GM20000 (cell line): ENCODE results near the gene ASL.
"Not testable (repeated sequence)": the region's sequence is repeated elsewhere in the genome, so short reads cannot be mapped to it uniquely, and the experiment has no call there.

ENCODE experiments used
- DNase-seq: peaks from one replicate; pipeline ENCODE4 v3.0.0; 2012; ENCODE audit warnings: low spot score
- TF ChIP-seq, protein P1 (sequence below): IDR thresholded peaks from 2 replicates; pipeline ENCODE4 v1.5.1; 2012; ENCODE audit warnings: mild to moderate bottlenecking, control low read depth; ENCODE audit errors: extremely low read depth, missing control alignments

The ASL gene

GRCh38 chr7:66099551-66100407 lies 24.2 kb downstream of the ASL start:
- no peak for DNase-seq
- TF ChIP-seq, protein P1, sequence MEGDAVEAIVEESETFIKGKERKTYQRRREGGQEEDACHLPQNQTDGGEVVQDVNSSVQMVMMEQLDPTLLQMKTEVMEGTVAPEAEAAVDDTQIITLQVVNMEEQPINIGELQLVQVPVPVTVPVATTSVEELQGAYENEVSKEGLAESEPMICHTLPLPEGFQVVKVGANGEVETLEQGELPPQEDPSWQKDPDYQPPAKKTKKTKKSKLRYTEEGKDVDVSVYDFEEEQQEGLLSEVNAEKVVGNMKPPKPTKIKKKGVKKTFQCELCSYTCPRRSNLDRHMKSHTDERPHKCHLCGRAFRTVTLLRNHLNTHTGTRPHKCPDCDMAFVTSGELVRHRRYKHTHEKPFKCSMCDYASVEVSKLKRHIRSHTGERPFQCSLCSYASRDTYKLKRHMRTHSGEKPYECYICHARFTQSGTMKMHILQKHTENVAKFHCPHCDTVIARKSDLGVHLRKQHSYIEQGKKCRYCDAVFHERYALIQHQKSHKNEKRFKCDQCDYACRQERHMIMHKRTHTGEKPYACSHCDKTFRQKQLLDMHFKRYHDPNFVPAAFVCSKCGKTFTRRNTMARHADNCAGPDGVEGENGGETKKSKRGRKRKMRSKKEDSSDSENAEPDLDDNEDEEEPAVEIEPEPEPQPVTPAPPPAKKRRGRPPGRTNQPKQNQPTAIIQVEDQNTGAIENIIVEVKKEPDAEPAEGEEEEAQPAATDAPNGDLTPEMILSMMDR: no peak

DNA sequence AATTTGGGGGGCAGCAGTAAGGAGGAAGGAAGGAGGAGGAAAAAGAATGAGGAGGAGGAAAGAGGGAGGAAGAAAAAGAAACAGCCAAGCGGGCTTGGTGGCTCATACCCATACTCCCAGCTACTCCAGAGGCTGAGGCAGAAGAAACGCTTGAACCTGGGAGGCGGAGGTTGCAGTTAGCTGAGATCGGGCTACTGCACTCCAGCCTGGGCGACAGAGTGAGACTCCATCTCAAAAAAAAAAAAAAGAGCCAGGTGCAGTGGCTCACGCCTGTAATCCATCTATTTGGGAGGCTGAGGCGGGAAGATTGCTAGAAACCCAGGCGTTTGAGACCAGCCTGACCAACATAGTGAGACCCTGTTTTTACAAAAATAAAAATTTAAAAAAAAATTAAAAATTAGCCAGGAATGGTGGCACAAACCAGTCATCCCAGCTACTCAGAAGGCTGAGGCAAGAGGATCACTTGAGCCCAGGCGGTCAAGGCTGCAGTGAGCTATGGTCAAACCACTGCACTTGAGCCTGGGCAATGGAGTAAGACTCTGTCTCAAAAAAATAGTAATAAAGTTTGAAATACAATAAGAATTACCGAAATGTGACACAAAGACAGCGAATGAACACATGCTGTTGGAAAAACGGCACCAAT lies 24.9 kb downstream of the ASL start:
- DNase-seq: no peak
- TF ChIP-seq, protein P1: no peak

DNA sequence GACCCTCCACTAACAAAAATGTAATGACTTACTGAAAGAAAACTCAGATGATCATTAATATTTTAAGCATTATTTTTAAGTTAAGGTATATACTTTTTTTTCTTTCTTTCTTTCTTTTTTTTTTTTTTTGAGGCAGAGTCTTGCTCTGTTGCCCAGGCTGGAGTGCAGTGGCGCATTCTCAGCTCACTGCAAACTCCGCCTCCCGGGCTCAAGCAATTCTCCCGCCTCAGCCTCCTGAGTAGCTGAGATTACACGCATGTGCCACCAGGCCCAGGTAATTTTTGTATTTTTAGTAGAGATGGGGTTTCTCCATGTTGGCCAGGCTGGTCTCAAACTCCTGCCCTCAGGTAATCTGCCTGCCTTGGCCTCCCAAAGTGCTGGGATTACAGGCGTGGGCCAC lies 26.5 kb downstream of the ASL start:
- not testable (repeated sequence) for DNase-seq

DNA sequence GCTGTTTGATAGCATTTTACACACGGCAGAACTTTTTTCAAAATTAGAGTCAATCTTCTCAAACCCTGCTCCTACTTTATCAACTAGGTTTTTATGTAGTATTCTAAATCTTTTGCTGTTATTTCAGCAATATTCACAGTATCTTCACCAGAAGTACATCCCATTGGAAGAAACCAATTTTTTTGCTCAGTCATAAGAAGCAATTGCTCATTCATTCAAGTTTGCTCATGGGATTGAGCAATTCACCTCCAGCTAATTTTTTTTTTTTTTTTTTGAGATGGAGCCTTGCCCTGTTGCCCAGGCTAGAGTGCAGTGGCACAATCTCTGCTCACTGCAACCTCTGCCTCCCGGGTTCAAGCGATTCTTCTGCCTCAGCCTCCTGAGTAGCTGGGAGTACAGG lies 28.4 kb downstream of the ASL start:
- DNase-seq: not testable (repeated sequence)

DNA sequence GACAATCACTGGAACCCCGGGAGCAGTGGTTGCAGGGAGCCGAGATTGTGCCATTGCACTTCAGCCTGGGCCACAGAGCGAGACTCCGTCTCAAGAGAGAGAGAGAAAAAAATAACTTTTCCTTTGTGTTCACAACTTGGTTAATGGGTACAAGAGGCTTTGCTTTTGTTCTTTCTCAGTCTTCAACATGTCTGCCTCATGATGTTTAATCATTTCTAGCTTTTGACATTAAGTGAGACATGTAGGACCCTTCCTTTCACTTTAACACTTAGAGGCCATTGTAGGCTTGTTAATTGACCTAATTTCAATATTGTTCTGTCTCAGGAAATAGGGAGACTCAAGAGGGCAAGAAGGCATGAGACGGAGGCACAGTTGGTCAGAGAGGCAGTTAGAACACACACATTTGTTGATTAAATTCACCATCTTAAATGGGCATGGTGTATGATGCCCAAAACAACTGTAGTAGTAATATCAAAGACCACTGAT lies 29.7 kb downstream of the ASL start:
- TF ChIP-seq, protein P1: no peak

DNA sequence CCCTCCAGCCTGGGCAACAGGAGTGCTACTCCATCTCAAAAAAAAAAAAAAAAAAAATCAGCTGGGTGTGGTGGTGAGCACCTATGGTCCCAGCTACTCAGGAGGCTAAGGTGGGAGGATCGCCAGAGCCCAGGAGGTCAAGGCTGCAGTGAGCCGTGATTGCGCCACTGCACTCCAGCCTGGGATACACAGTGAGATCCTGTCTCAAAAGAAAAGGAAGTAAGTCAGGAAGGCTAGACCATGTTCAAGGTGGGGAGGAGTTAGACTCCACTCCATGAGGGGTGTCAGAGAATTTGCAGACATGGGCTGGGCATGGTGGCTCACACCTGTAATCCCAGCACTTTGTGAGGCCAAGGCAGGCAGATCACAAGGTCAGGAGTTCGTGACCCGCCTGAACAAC lies 32.8 kb downstream of the ASL start:
- not testable (repeated sequence) for DNase-seq

More for the DNA sequence above, 29.7 kb downstream of the ASL start:
- DNase-seq: no peak

DNA sequence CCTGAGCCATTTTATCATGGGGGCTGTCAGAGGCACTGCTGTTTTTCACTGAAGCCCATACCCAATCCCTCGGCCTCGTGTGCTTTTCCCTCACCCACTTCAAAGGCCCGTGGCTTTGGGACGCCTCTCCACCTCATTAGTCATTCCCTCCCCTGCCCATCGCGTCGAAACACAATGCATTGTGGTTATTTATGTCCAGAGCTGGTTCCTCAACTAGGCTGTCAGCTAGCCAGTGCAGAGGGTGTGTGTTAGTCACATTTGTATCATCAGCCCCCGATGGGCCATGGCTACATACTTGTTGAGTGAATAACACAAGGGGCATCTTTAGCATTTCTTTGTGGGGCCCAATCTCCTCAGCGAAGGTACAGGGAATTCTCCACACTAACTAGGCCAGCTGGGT lies 35.2 kb downstream of the ASL start:
- TF ChIP-seq, protein P1: no peak
- no peak for DNase-seq

- TF ChIP-seq, protein P1: peak; percentile 3
Observed at GRCh38 chr7:66114743-66115649, 39.4 kb downstream of the ASL start, which contains the start of gene CRCP. Gene CRCP, plus strand, starts transcription at chr7:66114847. Its CDS starts 116 bp downstream, at chr7:66114963.

DNA sequence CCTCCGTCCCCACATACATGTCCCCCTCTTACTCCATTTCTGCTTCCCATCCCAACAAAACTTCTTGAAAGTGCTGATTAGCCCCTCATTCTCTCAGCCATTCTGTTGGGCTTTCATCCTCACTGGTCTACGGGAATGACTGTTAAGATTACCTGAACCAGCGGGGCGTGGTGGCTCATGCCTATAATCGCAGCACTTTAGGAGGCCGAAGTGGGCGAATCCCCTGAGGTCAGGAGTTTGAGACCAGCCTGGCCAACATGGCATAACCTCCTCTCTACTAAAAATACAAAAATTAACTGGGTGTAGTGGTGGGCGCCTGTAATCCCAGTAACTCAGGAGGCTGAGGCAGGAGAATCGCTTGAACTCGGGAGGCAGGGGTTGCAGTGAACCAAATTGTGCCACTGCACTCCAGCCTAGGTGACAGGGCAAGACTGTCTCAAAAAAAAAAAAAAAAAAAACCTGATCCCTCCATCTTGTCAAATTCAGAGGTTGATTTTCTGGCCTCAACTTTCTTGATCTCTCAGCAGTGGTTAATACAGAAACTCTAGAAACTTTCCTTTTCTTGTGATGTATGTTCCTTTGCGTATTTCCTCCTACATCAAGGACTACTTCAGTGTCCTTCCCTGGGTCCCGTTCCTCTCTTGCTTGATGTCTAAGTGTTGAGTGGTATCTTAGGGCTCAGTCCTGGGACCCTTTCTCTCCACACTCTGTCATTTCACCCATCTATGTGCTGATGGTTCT lies 41.2 kb downstream of the ASL start:
- DNase-seq: not testable (repeated sequence)

More at GRCh38 chr7:66114743-66115649, 39.4 kb downstream of the ASL start, which contains the start of gene CRCP:
- peak; percentile 88 for DNase-seq
